ENCODE measurements around the gene IER3.

The IER3 gene

GRCh38 chr6:30744054-30744805 lies at the start of gene IER3:
Gene IER3, minus strand, starts transcription at chr6:30744547. Its CDS starts 29 bp downstream, at chr6:30744518.
- peak; percentile 59 for DNase-seq (ENCODE audit: low read depth)
- peak within 1 kb of the TSS; percentile 74 for H3K4me3 ChIP-seq (ENCODE audit: low read depth, low read length)

- no peak overlapping the region for H3K4me3 ChIP-seq (ENCODE audit: low read depth, low read length)
- no peak for DNase-seq (ENCODE audit: low read depth)
Observed at GRCh38 chr6:30793521-30794194, 49.3 kb upstream of the IER3 start.

- DNase-seq (ENCODE audit: low read depth) = no peak
Observed at GRCh38 chr6:30792786-30793185, 48.4 kb upstream of the IER3 start.

GRCh38 chr6:30790724-30791383 lies 46.5 kb upstream of the IER3 start:
- no peak overlapping the region for H3K4me3 ChIP-seq (ENCODE audit: low read depth, low read length)
- no peak for DNase-seq (ENCODE audit: low read depth)

More at GRCh38 chr6:30792786-30793185, 48.4 kb upstream of the IER3 start:
- H3K4me3 ChIP-seq (ENCODE audit: low read depth, low read length) = no peak overlapping the region

GRCh38 chr6:30789606-30790005 lies 45.3 kb upstream of the IER3 start:
- no peak for DNase-seq (ENCODE audit: low read depth)
- H3K4me3 ChIP-seq (ENCODE audit: low read depth, low read length) = no peak overlapping the region

GRCh38 chr6:30787954-30788353 lies 43.6 kb upstream of the IER3 start:
- peak; percentile 70 for DNase-seq (ENCODE audit: low read depth)
- H3K4me3 ChIP-seq (ENCODE audit: low read depth, low read length) = no peak overlapping the region

- H3K4me3 ChIP-seq (ENCODE audit: low read depth, low read length) = no peak overlapping the region
- no peak for DNase-seq (ENCODE audit: low read depth)
Observed at GRCh38 chr6:30782425-30783014, 38.2 kb upstream of the IER3 start.

- H3K4me3 ChIP-seq (ENCODE audit: low read depth, low read length) = no peak overlapping the region
- DNase-seq (ENCODE audit: low read depth) = peak; percentile 97
Observed at GRCh38 chr6:30781743-30782424, 37.5 kb upstream of the IER3 start.

GRCh38 chr6:30781395-30781742 lies 37.0 kb upstream of the IER3 start:
- DNase-seq (ENCODE audit: low read depth) = no peak
- no peak overlapping the region for H3K4me3 ChIP-seq (ENCODE audit: low read depth, low read length)

GRCh38 chr6:30780642-30780920 lies 36.2 kb upstream of the IER3 start:
- no peak for DNase-seq (ENCODE audit: low read depth)
- no peak overlapping the region for H3K4me3 ChIP-seq (ENCODE audit: low read depth, low read length)

- no peak for DNase-seq (ENCODE audit: low read depth)
- H3K4me3 ChIP-seq (ENCODE audit: low read depth, low read length) = no peak overlapping the region
Observed at GRCh38 chr6:30779850-30780641, 35.7 kb upstream of the IER3 start.

GRCh38 chr6:30778001-30778635 lies 33.8 kb upstream of the IER3 start:
- no peak for DNase-seq (ENCODE audit: low read depth)

GRCh38 chr6:30777155-30777485 lies 32.8 kb upstream of the IER3 start:
- DNase-seq (ENCODE audit: low read depth) = no peak
- H3K4me3 ChIP-seq (ENCODE audit: low read depth, low read length) = no peak overlapping the region

More at GRCh38 chr6:30778001-30778635, 33.8 kb upstream of the IER3 start:
- H3K4me3 ChIP-seq (ENCODE audit: low read depth, low read length) = no peak overlapping the region

- DNase-seq (ENCODE audit: low read depth) = no peak
- no peak overlapping the region for H3K4me3 ChIP-seq (ENCODE audit: low read depth, low read length)
Observed at GRCh38 chr6:30776390-30777154, 32.2 kb upstream of the IER3 start.

GRCh38 chr6:30775104-30775503 lies 30.8 kb upstream of the IER3 start:
- DNase-seq (ENCODE audit: low read depth) = no peak
- H3K4me3 ChIP-seq (ENCODE audit: low read depth, low read length) = no peak overlapping the region

GRCh38 chr6:30774701-30775100 lies 30.4 kb upstream of the IER3 start:
- DNase-seq (ENCODE audit: low read depth) = no peak
- H3K4me3 ChIP-seq (ENCODE audit: low read depth, low read length) = no peak overlapping the region

GRCh38 chr6:30770592-30770991 lies 26.2 kb upstream of the IER3 start:
- no peak for DNase-seq (ENCODE audit: low read depth)
- no peak overlapping the region for H3K4me3 ChIP-seq (ENCODE audit: low read depth, low read length)

GRCh38 chr6:30769853-30770524 lies 25.6 kb upstream of the IER3 start:
- H3K4me3 ChIP-seq (ENCODE audit: low read depth, low read length) = no peak overlapping the region
- no peak for DNase-seq (ENCODE audit: low read depth)

All from skeletal muscle cell (primary cell).